HK-2 (cell line): ENCODE data around the gene LMTK2.

ENCODE experiments used
- DNase-seq: peaks from one replicate; pipeline ENCODE4 v3.0.0-alpha.2; 2018; ENCODE audit not compliant: unreplicated experiment

LMTK2 gene

DNA sequence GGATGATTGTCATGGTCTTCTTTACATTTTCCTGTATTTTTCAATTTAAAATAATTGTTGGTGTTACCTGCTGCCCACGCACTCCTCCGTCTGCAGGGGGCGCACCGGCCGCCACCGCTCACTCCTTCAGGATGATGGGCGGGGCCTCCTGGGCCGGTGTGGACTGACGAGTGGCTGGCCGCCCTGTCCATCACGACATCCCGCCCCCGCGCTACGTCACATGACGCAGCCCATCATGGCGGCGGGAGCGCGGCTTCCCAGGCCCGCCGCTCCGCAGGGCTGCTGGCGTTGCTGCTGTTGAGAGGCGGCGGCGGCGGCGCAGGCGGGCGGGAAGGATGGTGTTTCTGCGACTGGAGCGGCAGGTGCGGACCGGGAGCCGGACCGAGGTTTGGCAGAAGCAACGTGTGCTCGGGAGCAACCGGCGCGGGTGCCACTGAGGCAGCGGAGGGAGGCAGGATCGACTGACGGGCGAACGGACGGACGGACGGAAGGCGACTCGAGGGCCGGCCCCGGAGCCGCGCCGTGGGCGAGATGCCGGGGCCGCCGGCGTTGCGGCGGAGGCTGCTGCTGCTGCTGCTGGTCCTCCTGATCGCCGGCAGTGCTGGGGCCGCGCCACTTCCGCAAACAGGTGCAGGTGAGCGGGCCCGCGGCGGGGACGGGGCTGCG is at the start of gene LMTK2:
TSS of gene LMTK2 (plus strand) at position 216 of the 666 bp plus-strand sequence. CDS start at position 532, 316 bp downstream.
- peak; percentile 97 for DNase-seq

DNA sequence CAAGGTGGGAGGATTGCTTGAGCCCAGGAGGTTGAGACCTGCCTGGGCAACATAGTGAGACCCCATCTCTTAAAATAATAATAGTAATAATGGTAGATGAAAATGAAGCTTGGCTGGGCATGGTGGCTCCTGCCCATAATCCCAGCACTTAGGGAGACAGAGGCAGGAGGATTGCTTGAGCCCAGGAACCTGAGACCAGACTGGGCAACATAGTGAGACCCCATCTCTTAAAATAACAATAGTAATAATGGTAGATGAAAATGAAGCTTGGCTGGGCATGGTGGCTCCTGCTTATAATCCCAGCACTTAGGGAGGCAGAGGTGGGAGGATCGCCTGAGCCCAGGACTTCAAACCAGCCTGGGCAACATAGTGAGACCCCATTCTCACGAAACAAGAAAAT is 49.5 kb upstream of the LMTK2 start:
- DNase-seq, result no peak

DNA sequence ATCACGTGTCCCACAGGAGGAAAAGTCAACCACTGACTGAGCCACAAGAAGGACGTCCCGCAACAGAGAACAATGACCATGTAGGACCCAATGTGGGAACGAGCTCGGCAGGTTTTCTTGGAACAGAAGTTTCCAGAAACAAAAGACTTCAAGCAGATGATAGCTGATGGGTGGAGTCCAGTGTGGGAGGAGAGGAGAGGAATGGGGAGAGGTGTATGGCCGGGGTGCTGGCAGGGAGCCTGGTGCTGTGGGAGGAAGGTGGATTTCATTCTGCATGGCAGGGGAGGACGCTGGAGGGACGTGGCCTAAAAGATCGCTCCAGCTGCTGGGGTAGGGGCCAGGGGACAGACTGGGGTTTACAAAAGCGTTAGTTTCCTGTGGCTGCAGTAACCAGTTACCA is 48.5 kb upstream of the LMTK2 start:
- no peak for DNase-seq

DNA sequence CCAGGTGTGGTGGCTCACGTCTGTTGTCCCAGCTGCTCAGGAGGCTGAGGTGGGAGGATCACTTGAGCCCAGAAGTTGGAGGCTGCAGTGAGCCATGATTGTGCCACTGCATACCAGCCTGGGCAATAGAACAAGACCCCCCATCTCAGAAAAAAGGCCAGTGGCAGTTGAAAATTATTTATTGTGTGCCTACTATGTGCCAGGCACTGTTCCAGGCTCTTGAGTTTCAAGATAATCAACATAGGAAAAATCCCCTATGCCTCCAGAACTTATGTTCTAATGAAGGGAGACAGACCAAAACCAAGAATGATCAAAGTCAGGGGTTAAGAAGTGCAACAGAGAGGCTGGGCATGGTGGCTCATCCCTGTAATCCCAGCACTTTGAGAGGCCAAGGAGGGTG is 42.4 kb upstream of the LMTK2 start:
- DNase-seq, result no peak

DNA sequence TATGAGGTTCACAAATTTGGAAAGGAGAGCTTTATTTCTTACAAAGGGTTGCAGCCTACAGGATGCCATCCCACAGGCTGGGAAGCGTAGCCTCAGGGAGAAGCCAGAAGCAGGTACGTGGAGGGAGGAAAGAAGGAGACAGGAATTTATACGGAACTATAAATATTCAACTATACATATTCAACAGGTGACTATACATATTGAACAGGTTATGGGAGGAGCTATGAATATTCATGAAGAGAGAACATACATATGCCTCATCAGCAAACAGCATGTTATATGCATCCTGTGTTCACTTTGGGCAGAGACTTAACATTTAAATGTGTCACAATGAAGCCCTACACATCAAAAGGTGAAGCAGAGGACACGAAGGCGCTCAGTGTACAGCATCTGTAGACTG is 40.5 kb upstream of the LMTK2 start:
- DNase-seq, result no peak

DNA sequence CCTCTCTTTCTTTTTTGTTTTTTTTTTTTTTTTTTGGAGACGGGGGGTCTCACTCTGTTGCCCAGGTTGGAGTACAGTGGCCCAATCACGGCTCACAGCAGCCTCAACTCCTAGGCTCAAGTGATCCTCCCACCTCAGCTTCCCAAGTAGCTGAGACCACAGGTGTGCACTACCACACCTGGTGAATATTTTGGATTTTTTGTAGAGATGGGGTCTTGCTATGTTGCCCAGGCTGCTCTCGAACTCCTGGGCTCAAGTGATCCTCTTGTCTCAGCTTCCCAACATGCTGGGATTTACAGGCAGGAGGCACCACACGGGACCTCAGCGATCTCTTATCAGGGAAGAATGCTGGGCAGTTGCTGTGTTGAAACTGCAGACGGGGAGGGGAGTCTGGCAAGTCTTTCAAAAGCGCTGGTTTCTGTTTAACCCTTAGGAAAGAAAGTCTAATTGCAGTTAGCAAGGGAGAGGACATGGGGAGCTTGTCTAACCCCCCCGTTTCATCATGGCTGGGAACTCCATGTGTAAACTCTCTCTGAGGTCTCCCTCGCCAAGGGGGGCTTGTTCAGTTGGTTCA is 39.6 kb upstream of the LMTK2 start:
- DNase-seq, result no peak

DNA sequence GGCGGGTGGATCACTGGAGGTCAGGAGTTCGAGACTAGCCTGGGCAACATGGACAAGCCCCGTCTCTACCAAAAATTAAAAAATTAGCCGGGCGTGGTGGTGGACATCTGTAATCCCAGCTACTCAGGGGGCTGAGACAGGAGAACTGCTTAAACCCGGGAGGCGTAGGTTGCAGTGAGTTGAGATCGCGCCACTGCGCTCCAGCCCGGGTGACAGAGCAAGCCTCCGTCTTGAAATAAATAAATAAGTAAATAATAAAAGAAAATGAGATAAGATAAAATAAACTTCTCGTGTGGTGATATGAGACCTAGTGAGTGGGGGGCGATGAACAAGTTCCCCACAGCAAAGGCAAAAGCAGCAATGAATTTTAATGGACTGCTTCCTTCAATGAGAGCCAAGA is 33.6 kb upstream of the LMTK2 start:
- no peak for DNase-seq

DNA sequence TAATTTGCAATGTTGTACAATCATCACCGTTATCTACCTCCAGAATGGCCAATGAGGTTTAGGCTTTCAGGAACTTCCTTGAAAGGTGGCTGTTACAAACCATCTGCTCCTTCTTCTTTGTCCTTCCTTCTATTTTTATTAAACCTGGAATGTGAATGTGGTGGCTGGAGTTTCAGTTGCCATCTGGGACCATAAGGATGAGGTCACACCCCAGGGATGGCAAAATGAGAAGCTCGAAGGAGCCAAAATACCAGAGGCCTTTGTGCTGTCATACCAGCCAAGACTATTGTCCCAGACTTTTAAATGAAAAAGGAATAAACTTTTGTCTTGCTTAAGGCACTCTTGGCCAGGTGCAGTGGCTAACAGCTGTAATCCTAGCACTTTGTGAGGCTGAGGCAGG is 30.9 kb upstream of the LMTK2 start:
- DNase-seq, result no peak

DNA sequence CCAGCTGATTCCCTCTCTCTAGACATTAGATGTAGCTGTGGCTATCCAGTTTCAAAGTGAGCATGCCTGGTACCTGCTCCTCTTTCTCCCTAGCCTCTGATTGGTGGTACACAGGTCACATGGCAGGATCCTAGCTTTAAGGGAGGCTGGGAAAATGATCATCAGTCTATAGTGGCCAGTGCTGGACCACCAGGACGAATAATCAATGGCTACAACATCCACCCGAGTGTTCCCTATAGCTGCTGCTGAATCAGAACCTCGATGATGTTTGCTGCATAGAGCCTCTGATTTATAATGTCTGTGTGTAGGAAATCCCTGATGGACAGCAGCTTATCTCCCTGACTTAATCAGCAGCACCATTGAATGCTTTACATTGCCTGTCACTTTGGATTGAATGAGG is 28.9 kb upstream of the LMTK2 start:
- no peak for DNase-seq

DNA sequence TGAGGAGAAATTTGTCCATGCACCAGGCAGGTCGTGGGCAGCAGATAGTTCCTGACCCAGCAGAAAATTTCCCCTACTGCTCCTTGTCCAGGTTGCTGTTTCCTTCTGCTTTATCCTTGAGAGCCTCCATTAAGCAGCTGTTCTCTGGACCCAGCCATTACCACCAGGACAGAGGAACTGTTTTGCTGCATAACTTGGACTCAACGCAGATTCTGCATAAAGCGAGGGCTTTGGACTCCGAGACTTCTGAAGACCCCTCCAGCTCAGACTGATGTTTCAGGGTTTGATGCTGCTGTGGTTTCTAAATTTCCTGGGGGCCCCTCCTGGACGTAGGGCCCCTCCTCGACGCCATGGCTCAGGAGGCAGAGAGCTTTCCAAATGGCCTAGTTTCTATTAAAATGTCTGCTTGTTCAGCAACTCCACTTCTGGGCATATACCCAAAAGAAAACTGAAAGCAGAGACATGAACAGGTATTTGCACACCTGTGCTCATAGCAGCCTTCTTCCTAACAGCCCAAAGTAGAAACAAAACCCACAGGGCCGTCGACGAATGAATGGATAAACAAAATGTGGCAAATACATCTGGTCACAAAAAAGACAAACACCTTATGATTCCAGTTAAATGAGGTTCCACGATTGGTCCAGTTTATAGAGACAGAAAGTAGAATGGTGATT is 28.3 kb upstream of the LMTK2 start:
- DNase-seq, result no peak

DNA sequence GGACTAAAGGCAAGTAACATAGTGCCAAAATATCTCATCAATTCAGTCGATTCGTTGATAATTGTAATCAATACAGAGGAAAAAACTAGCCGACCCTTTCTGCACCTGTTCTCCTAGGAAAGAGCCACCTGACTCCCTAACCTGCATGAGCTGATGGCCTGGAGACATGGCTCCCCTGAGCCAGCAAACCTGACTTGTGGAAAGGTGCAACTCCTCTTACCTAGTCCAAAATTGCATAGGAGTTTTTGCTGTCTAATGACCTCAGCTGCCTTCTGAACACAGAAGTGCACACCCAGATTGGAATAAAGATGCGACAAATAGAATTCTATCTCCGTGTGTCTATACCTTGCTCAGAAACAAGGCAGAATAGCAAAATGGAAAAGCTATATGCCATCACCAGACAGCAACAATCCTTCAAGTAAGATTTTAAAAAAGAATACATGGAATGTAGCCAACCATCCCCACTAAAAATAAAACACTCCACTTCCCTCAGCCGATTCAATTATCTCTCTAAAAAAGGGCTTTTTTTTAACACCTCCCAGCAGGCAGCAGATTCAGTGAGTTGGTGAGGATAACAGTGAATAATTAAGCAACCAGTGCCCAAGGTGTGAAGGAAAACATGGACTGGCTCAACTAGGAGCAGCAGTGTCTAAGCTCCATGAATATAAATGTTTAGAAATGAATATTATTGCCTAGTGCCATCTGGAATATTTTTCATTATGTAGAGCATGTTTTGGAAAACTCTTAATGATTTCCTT is 26.6 kb upstream of the LMTK2 start:
- no peak for DNase-seq

DNA sequence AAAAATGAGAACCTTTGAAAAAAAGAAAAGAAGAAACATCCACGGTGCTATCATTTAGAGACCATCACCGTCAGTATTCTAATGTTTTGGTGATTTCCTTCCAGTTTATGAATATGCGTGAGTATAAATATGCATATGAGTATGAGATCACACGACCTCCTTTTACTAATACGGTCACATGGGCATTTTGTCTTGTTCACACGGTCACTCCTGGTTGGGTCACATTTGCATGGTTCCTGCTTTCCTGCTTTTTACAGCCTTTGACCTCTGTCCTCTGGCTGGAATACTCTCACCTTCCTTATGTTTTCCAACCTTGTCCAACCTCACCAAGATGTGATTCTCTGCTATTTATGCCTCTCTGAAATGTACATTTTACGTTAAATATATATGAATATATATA is 25.3 kb upstream of the LMTK2 start:
- no peak for DNase-seq

DNA sequence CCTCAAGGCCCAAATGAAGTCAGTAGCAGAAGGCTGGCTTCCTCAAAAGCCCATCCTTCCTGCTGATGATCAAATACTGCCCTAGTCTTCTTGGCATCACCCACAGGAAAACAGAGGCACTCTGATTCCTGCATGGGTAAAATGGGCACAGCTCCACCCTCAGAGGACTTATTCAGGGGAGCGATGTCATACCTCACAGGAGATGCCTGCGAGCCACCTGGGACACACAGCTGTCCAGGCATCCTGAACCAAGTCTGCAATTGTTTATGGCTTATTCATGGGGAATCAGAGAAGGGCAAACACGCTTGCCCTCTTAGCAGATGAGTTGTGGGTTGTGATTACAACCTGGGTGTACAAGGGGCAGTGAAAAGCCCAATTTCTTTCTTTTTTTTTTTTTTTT is 22.0 kb upstream of the LMTK2 start:
- DNase-seq, result no peak

DNA sequence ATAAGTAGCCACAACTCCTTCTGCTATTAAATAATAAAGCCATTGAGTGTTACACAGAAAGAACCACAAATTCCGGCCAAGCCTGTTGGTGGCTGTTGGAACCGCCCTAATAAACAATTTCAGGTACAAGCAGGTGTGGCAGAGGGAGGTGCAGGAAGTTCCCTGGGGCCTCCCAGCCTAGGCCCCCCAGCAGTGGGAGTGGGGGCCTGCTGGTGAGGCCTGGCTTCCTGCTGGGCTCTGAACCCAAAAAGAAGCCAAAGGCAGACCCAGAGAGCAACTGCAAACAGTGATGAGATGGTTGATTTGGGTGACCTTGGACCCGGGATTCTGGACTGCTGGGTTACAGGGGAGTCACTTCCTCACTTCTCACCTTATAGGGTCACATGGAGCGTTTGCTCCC is 21.0 kb upstream of the LMTK2 start:
- no peak for DNase-seq

DNA sequence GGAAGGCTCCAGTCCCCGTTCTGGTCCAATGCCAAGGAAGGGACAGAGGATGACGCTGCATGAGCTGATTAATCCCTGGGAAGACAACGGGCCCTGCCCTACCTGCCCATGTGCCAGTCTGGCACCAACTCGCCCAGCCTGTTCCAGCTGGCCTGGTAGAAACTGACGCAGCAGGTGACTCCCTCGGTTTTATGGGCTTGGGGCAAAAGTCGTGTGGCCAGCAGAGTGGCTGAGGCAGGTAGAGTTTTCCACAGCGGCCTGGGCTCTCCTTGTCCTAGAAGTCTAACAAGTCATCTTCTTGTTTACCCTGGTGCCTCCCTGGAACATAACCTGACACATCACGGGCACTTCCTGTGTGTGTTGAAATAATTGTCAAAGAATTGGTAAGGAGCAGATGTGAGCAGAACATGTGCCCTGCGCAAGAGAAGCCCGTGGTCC is 20.4 kb upstream of the LMTK2 start:
- no peak for DNase-seq

DNA sequence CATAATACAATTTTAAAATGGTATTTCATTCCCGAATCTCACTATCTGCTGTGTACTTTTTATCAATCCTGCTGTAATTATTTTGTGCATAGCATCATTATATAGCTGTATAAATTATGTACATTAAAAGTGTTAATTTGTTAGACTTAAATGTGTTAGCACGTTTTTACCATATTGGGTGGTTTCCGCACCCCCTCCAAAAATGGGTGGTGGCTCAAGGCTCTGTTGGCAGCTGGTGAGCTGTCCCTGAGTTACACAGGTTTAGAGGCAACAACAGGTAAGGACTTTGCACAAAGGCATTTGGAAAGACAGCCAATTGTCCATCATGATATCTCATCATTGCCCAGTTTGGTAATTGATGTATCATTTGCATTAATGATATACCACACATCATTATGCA is 18.6 kb upstream of the LMTK2 start:
- DNase-seq, result no peak

DNA sequence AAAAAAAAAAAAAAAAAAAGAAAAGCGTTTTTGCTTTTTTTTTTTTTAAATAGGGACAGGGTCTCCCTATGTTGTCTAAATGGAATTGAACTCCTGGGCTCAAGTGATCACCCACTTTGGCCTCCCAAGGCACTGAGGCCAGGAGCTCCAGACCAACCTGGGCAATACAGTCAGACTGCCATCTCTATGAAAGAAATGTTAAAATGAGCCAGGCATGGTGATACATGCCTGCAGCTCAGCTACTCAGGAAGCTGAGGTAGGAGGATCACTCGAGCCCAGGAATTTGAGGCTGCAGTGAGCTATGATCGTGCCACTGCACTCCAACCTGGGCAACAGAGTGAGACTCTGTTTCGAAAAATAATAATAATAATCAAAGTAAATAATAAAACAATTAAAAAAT is 16.5 kb upstream of the LMTK2 start:
- no peak for DNase-seq

DNA sequence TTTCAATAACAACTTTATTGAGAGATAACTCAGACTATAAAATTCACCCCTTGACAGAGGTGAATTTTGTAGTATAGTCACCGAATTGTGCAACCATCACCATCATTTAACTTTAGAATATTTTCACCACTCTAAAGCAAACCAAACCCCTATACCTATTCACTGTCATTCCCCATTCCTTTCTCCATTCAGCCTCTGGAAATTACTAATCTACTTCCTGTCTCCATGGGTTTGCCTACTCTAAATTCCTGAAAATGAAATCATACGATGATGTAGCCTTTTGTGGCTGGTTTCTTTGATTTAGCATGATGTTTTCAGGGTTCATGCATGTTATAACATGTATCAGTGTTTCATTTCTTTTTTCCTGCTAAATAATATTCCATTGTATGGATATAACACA is 15.6 kb upstream of the LMTK2 start:
- no peak for DNase-seq

DNA sequence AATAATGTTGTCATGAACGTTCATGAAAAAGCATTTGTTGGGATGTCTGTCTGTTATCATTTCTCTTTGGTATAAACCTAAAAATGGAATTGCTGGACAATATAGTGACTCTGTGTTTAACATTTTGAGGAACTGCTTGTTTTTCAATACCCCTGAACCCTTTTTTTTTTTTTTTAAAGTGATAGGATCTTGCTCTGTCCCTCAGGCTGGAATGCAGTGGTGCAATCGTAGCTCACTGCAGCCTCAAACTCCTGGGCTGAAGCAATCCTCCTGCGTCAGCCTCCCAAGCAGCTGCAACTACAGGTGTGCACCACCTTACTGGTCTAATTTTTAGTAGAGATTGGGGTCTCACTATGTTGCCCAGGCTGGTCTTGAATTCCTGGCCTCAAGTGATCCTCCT is 15.1 kb upstream of the LMTK2 start:
- DNase-seq, result no peak

DNA sequence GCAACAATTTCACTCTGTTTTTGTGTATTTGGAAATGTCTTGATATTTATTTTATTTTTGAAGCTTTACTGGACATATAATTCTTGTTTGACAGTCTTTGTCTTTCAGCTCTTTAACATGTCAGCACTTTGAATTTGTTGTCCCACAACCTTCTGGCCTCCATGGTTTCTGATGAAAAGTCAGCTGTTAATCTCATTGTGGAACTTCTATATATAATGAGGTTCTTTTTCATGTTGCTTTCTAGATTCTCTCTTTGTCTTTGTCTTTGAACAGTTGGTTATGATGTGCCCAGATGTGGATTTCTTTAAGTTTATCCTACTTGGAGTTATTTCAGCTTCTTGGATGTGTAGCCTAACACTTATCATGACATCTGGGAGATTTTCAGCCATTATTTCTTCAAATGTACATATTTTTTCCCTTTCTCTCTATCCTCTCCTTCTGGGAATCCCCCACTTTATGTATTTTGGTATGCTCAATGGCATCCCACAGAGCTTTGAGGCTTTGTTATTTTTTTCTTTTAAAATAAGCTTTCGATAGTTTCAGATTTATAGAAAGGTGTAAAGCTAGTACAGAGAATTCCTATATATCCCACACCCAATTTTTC is 9.5 kb upstream of the LMTK2 start:
- DNase-seq, result no peak

DNA sequence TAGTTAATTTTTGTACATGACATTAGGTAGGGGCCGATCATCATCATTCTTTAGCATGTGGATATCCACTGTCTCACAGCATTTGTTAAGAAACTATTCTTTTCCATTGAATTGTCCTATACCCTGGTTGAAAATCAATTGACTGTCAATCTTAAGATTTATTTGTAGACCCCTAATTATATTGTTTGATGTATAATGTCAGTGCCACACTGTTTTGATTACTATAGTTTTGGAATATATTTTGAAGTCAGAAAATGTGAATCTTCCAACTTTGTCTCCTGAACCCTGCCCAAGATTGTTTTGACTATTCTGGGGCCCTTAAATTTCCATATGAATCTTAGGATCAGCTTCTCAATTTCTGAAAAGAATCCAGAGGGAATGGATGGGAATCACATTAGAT is 6.6 kb upstream of the LMTK2 start:
- DNase-seq, result no peak

DNA sequence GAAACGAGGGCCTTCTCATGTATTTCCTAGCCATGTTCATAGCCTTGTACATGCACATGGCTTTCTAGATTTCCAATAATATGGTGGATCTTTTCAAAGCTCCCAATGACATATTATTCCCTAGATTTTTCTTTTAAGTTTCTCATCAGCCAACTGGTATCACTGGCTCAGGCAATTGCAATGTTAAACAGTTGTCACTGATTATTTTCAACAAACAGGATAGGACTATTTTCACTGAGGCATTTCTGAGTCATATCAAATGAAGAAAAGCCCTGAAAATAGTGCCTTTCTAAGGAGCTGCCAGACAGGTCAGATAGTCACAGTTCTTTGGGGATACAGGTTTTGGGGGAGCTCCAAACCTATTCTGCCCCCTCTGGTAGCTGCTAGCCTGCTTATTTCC is 4.5 kb upstream of the LMTK2 start:
- no peak for DNase-seq
